RCC 7860 (cell line): ENCODE data around the gene PRF1.
"Not testable (repeated sequence)": the region's sequence is repeated elsewhere in the genome, so short reads cannot be mapped to it uniquely, and the experiment has no call there.

Experiments used
- DNase-seq: peaks from one replicate; pipeline ENCODE4 v3.0.0-alpha.2; 2015; ENCODE audit warnings: low spot score
- FAIRE-seq: peaks from 2 replicates; lab custom pipeline; 2012; peaks lifted over from hg19 to GRCh38; lab: Jason Lieb, UNC

PRF1 gene

DNA sequence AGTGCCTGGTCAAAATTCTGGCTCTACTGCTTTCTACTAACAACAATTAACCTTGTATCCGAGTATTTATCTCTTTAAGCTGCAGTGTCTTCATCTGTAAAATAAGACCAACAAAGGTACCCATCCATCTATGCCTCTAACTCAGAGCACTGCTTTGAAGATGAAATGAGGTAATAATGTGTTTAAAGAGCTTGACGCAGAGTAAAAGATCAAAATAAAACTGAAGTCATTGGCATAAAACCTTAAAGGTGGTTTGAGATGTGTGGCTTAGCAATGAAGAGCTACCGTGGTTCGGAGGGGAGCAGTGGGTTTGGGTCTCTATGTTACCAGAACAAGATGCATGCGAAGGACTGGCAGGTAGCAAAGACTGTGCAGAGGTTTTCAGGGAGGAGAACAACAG, 16.1 kb upstream of the PRF1 start:
- FAIRE-seq (no peak), DNase-seq (no peak)

DNA sequence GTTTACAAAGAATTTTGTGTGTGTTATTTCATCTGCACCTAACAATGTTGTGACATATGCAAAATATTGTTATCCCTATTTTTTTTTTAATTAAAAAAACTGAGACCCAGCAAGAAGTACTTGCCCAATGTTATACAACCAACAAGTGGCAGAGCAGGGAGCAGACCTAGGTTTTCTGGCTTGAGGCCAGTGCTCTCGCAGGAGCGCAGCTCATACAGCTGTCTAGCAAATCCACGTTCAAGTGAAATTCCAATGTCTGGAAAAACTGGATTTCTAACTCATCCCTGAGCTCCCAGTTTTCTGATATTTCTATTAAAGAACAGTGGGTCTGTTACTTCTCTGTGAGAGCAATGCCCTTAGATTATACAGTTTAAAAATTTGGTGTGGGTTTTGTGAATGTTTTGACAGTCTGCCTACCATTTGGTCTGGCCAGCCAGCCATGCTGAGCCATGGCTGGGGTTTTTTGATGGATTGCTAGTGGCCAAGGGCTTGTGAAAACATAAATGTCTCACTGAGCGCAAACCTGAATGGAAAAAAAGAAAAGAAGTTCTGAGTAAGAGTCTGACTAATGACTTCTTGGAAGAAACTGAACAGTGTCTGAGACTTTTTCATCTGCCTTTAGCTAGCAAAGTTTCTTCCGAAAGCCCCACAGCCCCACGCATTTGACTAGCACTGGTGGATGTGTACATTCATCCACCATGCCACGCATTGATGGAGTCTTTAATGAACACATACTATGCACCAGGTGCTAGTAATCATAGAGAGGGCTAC, 15.4 kb upstream of the PRF1 start:
- no peak for DNase-seq
- no peak for FAIRE-seq

GRCh38 chr10:70616761-70617160, 14.2 kb upstream of the PRF1 start:
- FAIRE-seq, result no peak

DNA sequence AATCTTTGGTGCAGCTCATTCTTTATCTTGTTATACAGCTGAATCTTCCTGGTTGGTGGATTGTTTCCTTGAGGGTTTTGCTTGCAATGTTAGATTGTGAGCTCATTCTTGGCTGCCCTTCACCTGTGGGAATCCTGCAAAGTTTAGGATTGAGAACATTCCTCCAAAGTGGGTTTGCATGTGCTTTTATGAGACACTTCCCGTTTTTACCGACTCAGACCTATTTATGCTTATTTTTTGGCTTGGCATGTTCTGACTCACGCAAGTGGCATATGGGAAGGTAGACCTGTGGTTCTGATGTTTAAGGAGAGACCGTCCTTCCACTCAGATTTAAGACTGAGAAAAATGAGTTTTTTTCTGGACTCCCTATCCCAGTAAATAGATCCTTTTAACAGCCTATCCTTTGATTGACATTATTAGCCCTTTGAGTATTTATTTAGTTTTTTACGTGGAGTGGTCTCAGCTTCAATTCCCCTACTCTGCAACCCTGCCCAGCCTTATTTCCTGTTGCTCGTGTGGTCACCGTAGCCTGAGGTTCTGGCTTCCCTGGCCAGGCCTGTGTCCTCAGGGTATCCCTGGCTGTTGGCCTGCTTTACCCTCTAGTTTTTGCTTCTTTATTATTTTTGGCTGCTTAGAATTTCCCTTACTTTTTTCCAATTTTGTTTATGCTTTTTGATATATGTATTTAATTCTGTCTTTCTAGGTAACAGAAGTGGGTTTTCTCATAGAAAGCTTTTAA, 13.4 kb upstream of the PRF1 start:
- FAIRE-seq (no peak), DNase-seq (no peak)

More at GRCh38 chr10:70616761-70617160, 14.2 kb upstream of the PRF1 start:
- no peak for DNase-seq

GRCh38 chr10:70615211-70615610, 12.7 kb upstream of the PRF1 start:
- DNase-seq (no peak), FAIRE-seq (no peak)

GRCh38 chr10:70614364-70614763, 11.8 kb upstream of the PRF1 start:
- not testable (repeated sequence) for DNase-seq, FAIRE-seq

GRCh38 chr10:70613941-70614340, 11.4 kb upstream of the PRF1 start:
- FAIRE-seq, result no peak
- no peak for DNase-seq

DNA sequence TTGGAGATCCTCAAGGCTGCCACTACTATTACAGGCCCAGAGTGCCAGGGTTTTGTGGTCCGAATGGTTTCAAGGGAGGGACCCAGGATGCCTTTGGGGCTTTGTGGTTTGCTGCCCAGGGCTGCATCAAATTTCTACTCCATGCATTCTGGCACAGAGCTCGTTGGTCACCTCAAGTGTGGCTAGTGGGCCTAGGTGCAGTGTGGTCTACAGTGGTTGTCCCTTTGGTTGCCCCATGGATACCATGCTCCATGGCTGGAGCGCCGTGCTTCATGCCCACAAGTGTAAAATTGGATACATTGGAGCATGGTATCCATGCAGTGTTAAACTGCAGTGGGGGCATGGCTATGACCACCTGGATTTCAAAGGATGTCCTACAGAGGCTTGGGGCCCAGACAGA, 5.4 kb upstream of the PRF1 start:
- FAIRE-seq (no peak), DNase-seq (no peak)

GRCh38 chr10:70605161-70605560, 2.6 kb upstream of the PRF1 start:
- no peak for DNase-seq
- no peak for FAIRE-seq

DNA sequence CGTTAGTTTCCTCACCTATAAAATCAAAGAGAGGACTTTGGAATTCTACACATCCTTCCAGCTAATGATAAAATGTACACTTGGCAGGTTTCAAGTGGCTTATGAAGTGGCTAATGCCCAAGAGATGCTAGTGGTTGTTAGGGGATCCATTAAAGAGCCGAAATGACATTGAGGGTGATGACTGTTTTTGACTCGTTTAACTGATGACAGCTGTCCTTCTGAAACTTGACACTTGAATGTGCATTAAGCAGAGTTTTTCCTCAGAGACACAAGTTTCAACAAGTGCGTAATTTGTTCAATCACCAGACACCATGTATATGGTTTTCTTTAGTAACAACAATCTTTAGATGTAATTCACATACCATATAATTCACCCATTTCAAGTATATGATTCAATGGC, 1.6 kb upstream of the PRF1 start:
- FAIRE-seq (no peak), DNase-seq (no peak)

- FAIRE-seq (no peak), DNase-seq (no peak)
Observed at GRCh38 chr10:70603449-70603801, 884 bp upstream of the PRF1 start.

GRCh38 chr10:70601746-70602145, 795 bp downstream of the PRF1 start:
- FAIRE-seq, result no peak
- no peak for DNase-seq

DNA sequence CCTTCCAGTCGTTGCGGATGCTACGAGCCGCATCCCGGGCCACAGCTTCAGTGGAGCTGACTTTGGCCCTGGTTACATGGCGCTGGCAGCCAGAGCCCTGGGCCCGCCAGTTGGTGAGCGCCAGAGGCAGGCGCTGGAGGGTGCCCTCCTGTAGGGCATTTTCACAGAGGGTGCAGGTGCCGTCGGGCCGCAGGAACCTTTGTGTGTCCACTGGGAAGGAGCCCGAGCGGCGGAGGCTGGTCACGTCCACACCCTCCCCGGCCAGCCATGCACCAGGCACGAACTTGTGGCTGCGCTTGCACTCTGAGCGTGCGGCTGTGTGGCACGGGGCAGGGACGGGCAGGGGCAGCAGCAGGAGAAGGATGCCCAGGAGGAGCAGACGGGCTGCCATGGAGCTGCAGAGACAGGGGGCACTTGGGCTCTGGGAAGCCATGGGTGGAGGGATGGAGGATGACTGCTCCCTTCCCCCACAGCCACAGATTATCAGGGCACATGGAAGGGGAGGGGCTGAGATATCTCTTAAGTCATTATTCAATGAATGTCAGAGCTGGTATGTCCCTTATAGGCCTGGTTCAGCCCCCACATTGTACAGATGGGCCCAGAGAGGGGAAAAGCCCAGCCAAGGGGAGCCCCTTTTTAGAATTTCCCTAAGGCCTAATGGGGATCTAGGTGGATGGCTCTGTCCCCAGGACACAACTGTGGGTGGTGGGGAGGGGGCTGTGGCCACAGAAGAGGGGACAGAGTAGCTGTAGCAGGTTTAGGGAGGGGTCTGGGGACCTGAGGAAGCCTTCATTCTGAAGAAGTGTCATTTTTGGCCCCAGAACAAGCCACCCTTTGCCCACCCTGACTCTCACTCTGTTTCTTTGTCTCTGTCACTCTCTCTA, 1.8 kb downstream of the PRF1 start:
- DNase-seq, result no peak
- FAIRE-seq, result no peak

DNA sequence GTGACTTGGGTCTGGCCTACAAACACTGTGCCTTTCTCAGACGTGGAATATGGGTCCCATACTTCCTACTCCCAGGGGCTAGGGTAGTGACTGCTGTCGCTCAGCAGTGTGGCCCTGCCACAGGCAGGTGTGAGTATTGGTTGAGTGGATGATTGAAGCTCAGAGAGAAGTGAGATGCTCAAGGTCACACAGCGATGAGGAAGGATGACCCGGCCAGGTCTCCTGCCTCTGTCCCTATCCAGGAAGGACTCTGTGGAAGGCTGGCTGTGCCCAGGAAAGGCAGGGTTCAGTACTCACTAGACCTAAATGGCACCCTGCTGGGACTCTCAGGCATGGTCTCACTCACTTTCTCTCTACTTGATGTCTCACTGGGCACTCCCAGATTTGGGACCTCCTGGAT, 2.8 kb downstream of the PRF1 start:
- DNase-seq (no peak), FAIRE-seq (no peak)

GRCh38 chr10:70599319-70599718, 3.2 kb downstream of the PRF1 start:
- no peak for DNase-seq
- FAIRE-seq, result no peak

GRCh38 chr10:70598857-70599295, 3.7 kb downstream of the PRF1 start:
- FAIRE-seq, result no peak
- DNase-seq, result no peak

DNA sequence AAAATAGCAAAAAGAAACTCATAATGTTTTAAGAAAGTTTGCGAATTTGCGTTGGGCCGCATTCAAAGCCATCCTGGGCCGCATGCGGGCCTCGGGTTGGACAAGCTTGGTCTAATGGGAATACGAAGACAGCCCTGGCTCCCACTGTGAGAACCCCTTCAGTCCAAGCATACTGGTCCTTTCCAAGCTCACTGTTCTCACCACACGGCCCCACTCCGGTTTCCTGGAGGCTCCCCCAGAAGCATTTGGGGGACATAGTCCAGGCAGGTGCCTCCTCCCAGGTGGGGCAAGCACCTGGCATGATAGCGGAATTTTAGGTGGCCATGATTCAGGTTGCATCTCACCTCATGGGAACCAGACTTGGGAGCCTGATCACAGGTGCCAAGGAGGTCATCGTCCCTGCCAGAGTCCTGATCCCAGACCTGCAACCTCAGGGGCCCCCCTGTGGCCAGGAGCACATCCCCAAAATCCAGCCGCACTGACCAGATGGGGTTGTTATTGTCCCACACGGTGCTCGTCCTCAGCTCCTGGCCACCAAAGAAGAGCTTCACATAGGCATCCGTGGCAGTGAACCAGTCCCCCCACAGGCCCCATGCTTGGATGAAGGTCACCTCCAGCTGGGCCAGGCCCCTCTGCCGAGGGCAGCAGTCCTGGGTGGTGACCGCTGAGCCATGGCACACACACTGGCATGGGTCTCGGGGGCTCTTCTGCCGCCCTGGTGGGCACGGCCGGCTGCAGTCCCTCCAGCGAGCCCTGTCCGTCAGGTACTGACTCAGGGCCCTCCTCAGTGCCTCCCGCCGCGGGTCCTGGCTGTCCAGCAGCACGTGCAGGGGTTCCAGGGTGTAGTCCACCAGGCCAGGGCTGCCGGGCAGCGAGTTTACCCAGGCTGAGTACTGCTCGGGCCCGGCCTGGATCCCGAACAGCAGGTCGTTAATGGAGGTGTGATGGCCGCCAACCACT, 4.4 kb downstream of the PRF1 start:
- FAIRE-seq, result no peak
- no peak for DNase-seq

- no peak for FAIRE-seq
- no peak for DNase-seq
Observed at GRCh38 chr10:70596860-70597809, 5.4 kb downstream of the PRF1 start.

GRCh38 chr10:70596110-70596798, 6.3 kb downstream of the PRF1 start:
- no peak for FAIRE-seq

More at GRCh38 chr10:70596110-70596798, 6.3 kb downstream of the PRF1 start:
- DNase-seq, result no peak
